Superior temporal gyrus (tissue), 1 donor: Measurements from ENCODE around the gene NPC2.
"Not testable (repeated sequence)": the region's sequence is repeated elsewhere in the genome, so short reads cannot be mapped to it uniquely, and the experiment has no call there.

Source experiments
- DNase-seq: peaks from one replicate; pipeline ENCODE4 v3.0.0-alpha.2; 2016; ENCODE audit errors: extremely low spot score

Gene NPC2

GRCh38 chr14:74492776-74493342 is at the start of gene NPC2:
Gene NPC2 (minus strand): TSS chr14:74493305. CDS start chr14:74493274, 31 bp downstream.
- DNase-seq = no peak

GRCh38 chr14:74542056-74542685 is 49.1 kb upstream of the NPC2 start:
- no peak for DNase-seq

- no peak for DNase-seq
Observed at GRCh38 chr14:74541225-74541624, 48.1 kb upstream of the NPC2 start.

- DNase-seq = no peak
Observed at GRCh38 chr14:74539503-74539902, 46.4 kb upstream of the NPC2 start.

- DNase-seq = no peak
Observed at GRCh38 chr14:74538411-74539391, 45.6 kb upstream of the NPC2 start.

GRCh38 chr14:74536336-74536735 is 43.2 kb upstream of the NPC2 start:
- DNase-seq = not testable (repeated sequence)

GRCh38 chr14:74535756-74536325 is 42.7 kb upstream of the NPC2 start:
- no peak for DNase-seq

- no peak for DNase-seq
Observed at GRCh38 chr14:74533576-74533975, 40.5 kb upstream of the NPC2 start.

GRCh38 chr14:74532246-74532645 is 39.1 kb upstream of the NPC2 start:
- no peak for DNase-seq

- no peak for DNase-seq
Observed at GRCh38 chr14:74531467-74531866, 38.4 kb upstream of the NPC2 start.

- no peak for DNase-seq
Observed at GRCh38 chr14:74531006-74531405, 37.9 kb upstream of the NPC2 start.

- DNase-seq = no peak
Observed at GRCh38 chr14:74528886-74529285, 35.8 kb upstream of the NPC2 start.

GRCh38 chr14:74528406-74528805 is 35.3 kb upstream of the NPC2 start:
- no peak for DNase-seq

GRCh38 chr14:74527736-74528280 is 34.7 kb upstream of the NPC2 start:
- DNase-seq = no peak

- no peak for DNase-seq
Observed at GRCh38 chr14:74526854-74527585, 33.9 kb upstream of the NPC2 start.

- DNase-seq = no peak
Observed at GRCh38 chr14:74525361-74525851, 32.3 kb upstream of the NPC2 start.

GRCh38 chr14:74524812-74525135 is 31.7 kb upstream of the NPC2 start:
- no peak for DNase-seq

- no peak for DNase-seq
Observed at GRCh38 chr14:74524076-74524811, 31.1 kb upstream of the NPC2 start.

GRCh38 chr14:74522740-74523139 is 29.6 kb upstream of the NPC2 start:
- DNase-seq = no peak

GRCh38 chr14:74521756-74522155 is 28.7 kb upstream of the NPC2 start:
- DNase-seq = no peak
